Activated CD8-positive, alpha-beta memory T cell treated with anti-CD3 and anti-CD28 coated beads for 4 hours (primary cell): ENCODE measurements around the gene CALD1.
A peak's percentile ranks its signal among the peaks of the same experiment; 100 is the strongest.
"Not testable (repeated sequence)": the region's sequence is repeated elsewhere in the genome, so short reads cannot be mapped to it uniquely, and the experiment has no call there.

Experiments used
- DNase-seq, 2 donors: peaks; one replicate each; pipeline ENCODE4 v3.0.0-alpha.2; 2020; ENCODE audit warnings: low read depth in 2 of 2

CALD1 gene

GRCh38 chr7:134949171-134949570 is 169.7 kb downstream of the CALD1 start:
- no peak for DNase-seq

- no peak for DNase-seq
Observed at GRCh38 chr7:134954197-134955082, 175.0 kb downstream of the CALD1 start.

GRCh38 chr7:134957005-134957404 is 177.6 kb downstream of the CALD1 start:
- DNase-seq = no peak

GRCh38 chr7:134959810-134960209 is 180.4 kb downstream of the CALD1 start:
- DNase-seq = no peak

GRCh38 chr7:134962270-134962780 is 182.9 kb downstream of the CALD1 start:
- DNase-seq = no peak

- DNase-seq = no peak
Observed at GRCh38 chr7:134963036-134963435, 183.6 kb downstream of the CALD1 start.

GRCh38 chr7:134966691-134967090 is 187.3 kb downstream of the CALD1 start:
- DNase-seq = no peak

- DNase-seq = no peak
Observed at GRCh38 chr7:134968110-134968509, 188.7 kb downstream of the CALD1 start.

- not testable (repeated sequence) for DNase-seq
Observed at GRCh38 chr7:134981645-134982044, 202.2 kb downstream of the CALD1 start.

- no peak for DNase-seq
Observed at GRCh38 chr7:134985894-134986362, 206.5 kb downstream of the CALD1 start.

GRCh38 chr7:134986363-134987251 is 207.2 kb downstream of the CALD1 start, which contains the start of gene AGBL3:
Gene AGBL3, plus strand, starts transcription at chr7:134986508. Its CDS starts 1,426 bp downstream, at chr7:134987934.
- DNase-seq = peak; percentile 71 to 78

GRCh38 chr7:134988161-134988560 is 208.7 kb downstream of the CALD1 start:
- DNase-seq = no peak

GRCh38 chr7:134991469-134992339 is 212.3 kb downstream of the CALD1 start:
- DNase-seq = no peak

- no peak for DNase-seq
Observed at GRCh38 chr7:134992626-134993179, 213.3 kb downstream of the CALD1 start.

- DNase-seq = no peak
Observed at GRCh38 chr7:134993877-134994456, 214.5 kb downstream of the CALD1 start.

- no peak for DNase-seq
Observed at GRCh38 chr7:134995239-134996096, 216.0 kb downstream of the CALD1 start.

- no peak for DNase-seq
Observed at GRCh38 chr7:134996097-134996550, 216.7 kb downstream of the CALD1 start.

GRCh38 chr7:134997214-134997885 is 217.9 kb downstream of the CALD1 start:
- no peak for DNase-seq

- no peak for DNase-seq
Observed at GRCh38 chr7:134999136-134999535, 219.7 kb downstream of the CALD1 start.
